PC-3 (cell line): ENCODE data around the gene HEYL.

Experiments
- CTCF ChIP-seq: fragments of 300-600 bp; sonication (generic); conservative IDR thresholded peaks from 2 replicates; pipeline ENCODE4 v1.5.1; 2017; ENCODE audit warnings: antibody characterized with exemption, low read depth, mild to moderate bottlenecking, low read length
- EZH2 ChIP-seq: fragments of 300-600 bp; sonication (generic); IDR thresholded peaks from one replicate; pipeline ENCODE4 v1.6.1; 2017; ENCODE audit warnings: antibody characterized with exemption, mild to moderate bottlenecking, low read length; ENCODE audit not compliant: unreplicated experiment
- EZH2phosphoT487 ChIP-seq: fragments of 300-600 bp; sonication (generic); IDR thresholded peaks from 2 replicates; pipeline ENCODE4 v1.6.1; 2018; ENCODE audit warnings: mild to moderate bottlenecking, antibody characterized with exemption, low read length, borderline replicate concordance

DNA sequence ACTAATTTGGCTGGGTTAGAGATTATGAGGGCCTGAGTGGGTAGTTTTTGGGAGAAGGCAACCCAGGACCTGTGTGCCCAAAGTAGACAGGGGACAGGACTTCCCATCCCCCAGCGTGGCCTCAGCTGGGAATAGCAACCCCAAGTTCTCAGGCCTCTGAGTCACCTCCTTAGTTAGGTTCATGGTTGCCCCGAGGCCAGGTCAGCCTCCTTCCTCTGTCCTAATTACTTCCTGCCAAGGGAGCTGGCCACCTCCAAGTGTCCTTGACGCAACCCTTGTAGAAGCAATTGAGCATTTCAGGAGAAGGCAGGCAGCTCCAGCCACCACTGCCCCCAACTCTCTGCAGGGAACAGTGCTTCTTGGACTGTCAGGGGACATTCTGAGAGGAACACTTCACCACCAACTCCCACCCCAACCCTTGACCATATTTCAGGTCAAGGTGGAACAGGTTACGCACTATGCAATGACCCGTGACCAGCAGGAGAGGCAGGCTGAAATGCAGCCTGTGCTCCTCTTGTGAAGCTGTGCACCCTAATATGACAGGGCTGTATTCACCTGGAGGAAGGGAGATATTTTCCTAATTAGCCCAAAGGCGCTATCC is 37.6 kb upstream of the HEYL start:
- TF ChIP-seq CTCF (no peak), EZH2phosphoT487 (no peak), EZH2 (no peak)
